HepG2 (cell line): ENCODE data around the gene GBE1. TPM values are rescaled to one million over a fixed set of nuclear protein-coding genes. Genes with fewer than 3 reads are reported as not detected.

Source experiments
- ATAC-seq: fragments of 200-7000 bp; cut with Tn5 transposase; 3 replicates; pipeline ENCODE4 v1.9.1; 2020; ENCODE audit warnings: mild to moderate bottlenecking, moderate library complexity
- BruUV-seq: library from RNA; stranded (reverse); fragments of 400-500 nt; replicated peaks from 2 replicates; lab custom pipeline; 2021; lab: Mats Ljungman, UMichigan
- CTCF ChIA-PET: fragments of 300-600 bp; formaldehyde crosslinking; extraction: SDS; loops from one replicate; lab custom pipeline; 2021; ENCODE audit warnings: low total read pairs, inconsistent platforms, low intra/inter-chr PET ratio; lab: Yijun Ruan, JAX
- POLR2A ChIA-PET: fragments of 350-600 bp; sonication (Branson Sonifier 250); formaldehyde crosslinking; loops from one replicate; lab custom pipeline; 2020; ENCODE audit warnings: antibody characterized with exemption, inconsistent platforms; lab: Yijun Ruan, JAX
- DNase-seq: peaks from one replicate; pipeline ENCODE4 v3.0.0-alpha.2; 2015; ENCODE audit warnings: low spot score
- FAIRE-seq: peaks from 3 replicates; lab custom pipeline; 2011; peaks lifted over from hg19 to GRCh38; lab: Jason Lieb, UNC
- H2AFZ ChIP-seq: one replicate; pipeline ENCODE4 v1.6.1; 2011; ENCODE audit warnings: low read length, inconsistent platforms
- H3K27ac ChIP-seq: fragments of 300-600 bp; 3 replicates; pipeline ENCODE4 v1.8.0; 2011; ENCODE audit warnings: mixed run types, mild to moderate bottlenecking, mixed read lengths, low read length, inconsistent platforms; ENCODE audit not compliant: insufficient read depth; ENCODE audit errors: extremely low read length
- H3K27me3 ChIP-seq, 2 experiments: fragments of 200-600 bp in 1 of 2; 2 replicates in 1 of 2; 3 replicates in 1 of 2; pipeline versions ENCODE4 v1.6.0 to v1.8.0; 2011; ENCODE audit warnings: low read length in 2 of 2, mild to moderate bottlenecking in 2 of 2, moderate library complexity in 2 of 2, inconsistent platforms in 1 of 2; ENCODE audit not compliant: insufficient read depth in 2 of 2, control insufficient read depth in 1 of 2
- H3K36me3 ChIP-seq, 2 experiments: fragments of 200-600 bp in 1 of 2; replicated peaks in 1 of 2; 2 replicates in 1 of 2; 3 replicates in 1 of 2; pipeline versions ENCODE4 v1.5.1 to v1.8.0; 2011; ENCODE audit warnings: low read length in 2 of 2, inconsistent platforms in 1 of 2; ENCODE audit not compliant: insufficient read depth in 2 of 2, control insufficient read depth in 1 of 2
- H3K4me1 ChIP-seq: 2 replicates; pipeline ENCODE4 v1.5.1; 2012; ENCODE audit warnings: low read length, inconsistent platforms; ENCODE audit not compliant: insufficient read depth
- H3K4me2 ChIP-seq: 2 replicates; pipeline ENCODE4 v1.6.0; 2011; ENCODE audit warnings: low read depth, low read length, inconsistent platforms
- H3K4me3 ChIP-seq, 3 experiments: fragments of 200-600 bp in 1 of 3; sonication (generic), shearing (Covaris generic) in 1 of 3; replicated peaks in 1 of 3; 2 replicates each; pipeline ENCODE4 v1.5.1; 2011 to 2016; ENCODE audit warnings: low read length in 3 of 3, inconsistent platforms in 2 of 3, low read depth in 2 of 3, mild to moderate bottlenecking in 2 of 3, control low read depth in 1 of 3, mixed read lengths in 1 of 3; ENCODE audit not compliant: insufficient read depth in 1 of 3
- H3K79me2 ChIP-seq: one replicate; pipeline ENCODE4 v1.6.1; 2011; ENCODE audit warnings: low read length, inconsistent platforms; ENCODE audit not compliant: insufficient read depth
- H3K9ac ChIP-seq: 2 replicates; pipeline ENCODE4 v1.6.0; 2011; ENCODE audit warnings: mild to moderate bottlenecking, low read depth, low read length, inconsistent platforms; ENCODE audit not compliant: insufficient read depth
- H3K9me3 ChIP-seq: 2 replicates; pipeline ENCODE4 v1.5.1; 2012; ENCODE audit warnings: mild to moderate bottlenecking, low read length
- H4K20me1 ChIP-seq: 2 replicates; pipeline ENCODE4 v1.6.0; 2011; ENCODE audit warnings: inconsistent platforms, mild to moderate bottlenecking, low read length, moderate library complexity; ENCODE audit not compliant: insufficient read depth
- ATF2 ChIP-seq: sonication (generic); formaldehyde crosslinking; IDR thresholded peaks from 2 replicates; pipeline ENCODE4 v1.4.0; 2020; ENCODE audit warnings: missing genetic modification reagents
- ETV5 ChIP-seq: IDR thresholded peaks from 2 replicates; pipeline ENCODE4 v1.6.1; 2018; ENCODE audit warnings: missing biosample characterization, missing genetic modification reagents, inconsistent platforms, borderline replicate concordance
- HNRNPUL1 ChIP-seq: fragments of 200-400 bp; formaldehyde crosslinking; IDR thresholded peaks from 2 replicates; pipeline ENCODE4 v1.6.1; 2017; ENCODE audit warnings: low read depth, mild to moderate bottlenecking, low read length, moderate library complexity
- KDM6A ChIP-seq: IDR thresholded peaks from 2 replicates; pipeline ENCODE4 v1.6.1; 2016; ENCODE audit warnings: low read depth
- KLF11 ChIP-seq: IDR thresholded peaks from 2 replicates; pipeline ENCODE4 v1.6.1; 2016; ENCODE audit warnings: missing compliant biosample characterization
- MLLT10 ChIP-seq: sonication (generic); formaldehyde crosslinking; IDR thresholded peaks from 2 replicates; pipeline ENCODE4 v1.4.0; 2020; ENCODE audit warnings: missing genetic modification reagents
- NCOR1 ChIP-seq: fragments of 200-600 bp; sonication (generic); IDR thresholded peaks from 2 replicates; pipeline ENCODE4 v1.7.0; 2017; ENCODE audit warnings: antibody characterized with exemption, low read length, borderline replicate concordance
- NFE2L2 ChIP-seq: fragments of 150-350 bp; IDR thresholded peaks from 2 replicates; pipeline ENCODE4 v1.6.1; 2014; ENCODE audit warnings: low read length
- SAFB2 ChIP-seq: sonication (generic); formaldehyde crosslinking; IDR thresholded peaks from 2 replicates; pipeline ENCODE4 v1.5.1; 2020; ENCODE audit warnings: missing genetic modification reagents, low read depth, mild to moderate bottlenecking, borderline replicate concordance
- SMARCC2 ChIP-seq: fragments of 450-650 bp; IDR thresholded peaks from 2 replicates; pipeline ENCODE4 v1.6.1; 2017; ENCODE audit warnings: antibody characterized with exemption, mild to moderate bottlenecking
- SOX5 ChIP-seq: IDR thresholded peaks from 2 replicates; pipeline ENCODE4 v1.6.1; 2016; ENCODE audit warnings: borderline replicate concordance
- ZMAT3 ChIP-seq: sonication (generic); formaldehyde crosslinking; conservative IDR thresholded peaks from 2 replicates; pipeline ENCODE4 v1.7.0; 2021; ENCODE audit warnings: missing genetic modification reagents
- ZNF33B ChIP-seq: sonication (generic); formaldehyde crosslinking; IDR thresholded peaks from 2 replicates; pipeline ENCODE4 v1.5.1; 2020; ENCODE audit warnings: mild to moderate bottlenecking, missing genetic modification reagents
- ZNF503 ChIP-seq: sonication (generic); formaldehyde crosslinking; IDR thresholded peaks from 2 replicates; pipeline ENCODE4 v1.4.0; 2020; ENCODE audit warnings: missing genetic modification reagents
- ZNF709 ChIP-seq: sonication (generic); formaldehyde crosslinking; IDR thresholded peaks from 2 replicates; pipeline ENCODE4 v1.5.0; 2020; ENCODE audit warnings: mild to moderate bottlenecking, missing genetic modification reagents
- ZNF761 ChIP-seq: sonication (generic); formaldehyde crosslinking; conservative IDR thresholded peaks from 2 replicates; pipeline ENCODE4 v1.4.0; 2020; ENCODE audit warnings: mild to moderate bottlenecking, missing genetic modification reagents
- WGBS: methylation state at CpG from one replicate; pipeline ENCODE4 v1.1.6; 2017; ENCODE audit warnings: low lambda C conversion rate; 5-methylcytosine and 5-hydroxymethylcytosine counted together
- in situ Hi-C: cut with HindIII; loops from 2 replicates; pipeline ENCODE4 v1.10.0; 2017; ENCODE audit warnings: low pct_unique_long_range_greater_than_20kb; ENCODE audit not compliant: extremely low pct_ligation_motif_present
- intact Hi-C: fragments of 100-400 bp; cut with micrococcal nuclease; formaldehyde crosslinking; loops from one replicate; pipeline ENCODE4 v1.10.0; 2022; ENCODE audit not compliant: unreplicated experiment
- polyA plus RNA-seq, 8 experiments: library from polyadenylated mRNA; depleted of rRNA in 3 of 8; stranded (reverse) in 7 of 8; unstranded in 1 of 8; fragments of >200 nt; fragmentation: Illumina TruSeq in 4 of 8; extraction: Trizol in 4 of 8; gene quantifications; 2 replicates each; pipeline versions ENCODE4 v1.2.1 to v1.2.3, GENCODE V29; 2011 to 2016; ENCODE audit warnings: low read depth in 4 of 8, missing spikeins in 1 of 8, mixed read lengths in 1 of 8; ENCODE audit not compliant: insufficient read depth in 1 of 8
- total RNA-seq, 5 experiments: library from RNA; depleted of rRNA; stranded (reverse); fragments of >200 nt; fragmentation: Illumina TruSeq; extraction: Trizol; gene quantifications; 2 replicates each; pipeline ENCODE4 v1.2.3, GENCODE V29; 2016; ENCODE audit warnings: low read depth in 1 of 5
- TF ChIP-seq, protein P1 (sequence below): sonication (generic); formaldehyde crosslinking; IDR thresholded peaks from 2 replicates; pipeline ENCODE4 v1.8.0; 2022; ENCODE audit warnings: mild to moderate bottlenecking, missing genetic modification reagents; ENCODE audit not compliant: insufficient replicate concordance
- TF ChIP-seq, protein P2 (sequence below): sonication (generic); formaldehyde crosslinking; conservative IDR thresholded peaks from 2 replicates; pipeline ENCODE4 v1.4.0; 2020; ENCODE audit warnings: missing genetic modification reagents

The GBE1 gene
- total and polyA plus RNA-seq, 2 of the 13 experiments (the other 11 are each of a cell fraction or from before 2014, with no cell fraction given), result 22.9 to 36.1 TPM

GRCh38 chr3:81451140-81451539 is 310.3 kb downstream of the GBE1 start (continued):
- TF ChIP-seq, protein P1, sequence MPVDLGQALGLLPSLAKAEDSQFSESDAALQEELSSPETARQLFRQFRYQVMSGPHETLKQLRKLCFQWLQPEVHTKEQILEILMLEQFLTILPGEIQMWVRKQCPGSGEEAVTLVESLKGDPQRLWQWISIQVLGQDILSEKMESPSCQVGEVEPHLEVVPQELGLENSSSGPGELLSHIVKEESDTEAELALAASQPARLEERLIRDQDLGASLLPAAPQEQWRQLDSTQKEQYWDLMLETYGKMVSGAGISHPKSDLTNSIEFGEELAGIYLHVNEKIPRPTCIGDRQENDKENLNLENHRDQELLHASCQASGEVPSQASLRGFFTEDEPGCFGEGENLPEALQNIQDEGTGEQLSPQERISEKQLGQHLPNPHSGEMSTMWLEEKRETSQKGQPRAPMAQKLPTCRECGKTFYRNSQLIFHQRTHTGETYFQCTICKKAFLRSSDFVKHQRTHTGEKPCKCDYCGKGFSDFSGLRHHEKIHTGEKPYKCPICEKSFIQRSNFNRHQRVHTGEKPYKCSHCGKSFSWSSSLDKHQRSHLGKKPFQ (CRISPR knock-in tag), result no peak
- no peak for TF ChIP-seq MLLT10 (CRISPR knock-in tag)
- TF ChIP-seq ATF2 (CRISPR knock-in tag), result no peak
- TF ChIP-seq HNRNPUL1, result no peak
- TF ChIP-seq ETV5 (CRISPR knock-in tag), result no peak

- in situ Hi-C loops (no loop called here), intact Hi-C loops (no loop called here)
- Histone ChIP-seq H3K9me3 (no peaks in the 10 kb centered on the region), H3K27ac (no peak overlapping the region), H3K36me3 (no peaks in the 10 kb centered on the region), H3K27me3 (no peaks in the 10 kb centered on the region; a peak in 1 of 5 replicates), H3K4me3 (no peak overlapping the region), H4K20me1 (no peaks in the 10 kb centered on the region), H3K79me2 (no peaks in the 10 kb centered on the region), H2AFZ (no peak overlapping the region), H3K4me2 (no peak overlapping the region), H3K9ac (no peak overlapping the region), H3K4me1 (no peaks in the 10 kb centered on the region)
- no TSS peak for BruUV-seq
- POLR2A ChIA-PET, result no interaction called here
- FAIRE-seq (no peak), DNase-seq (no peak), ATAC-seq (no peak)
- 3% methylated on average over 1 of the region's 1 CpG for WGBS
- CTCF ChIA-PET, result no interaction called here
- TF ChIP-seq ZNF709 (CRISPR knock-in tag), result no peak
- TF ChIP-seq NFE2L2, result no peak
- no peak for TF ChIP-seq ZNF33B (CRISPR knock-in tag)
- TF ChIP-seq ZNF761 (CRISPR knock-in tag), result no peak
- no peak for TF ChIP-seq ZNF503
- no peak for TF ChIP-seq SMARCC2
- no peak for TF ChIP-seq ZMAT3 (CRISPR knock-in tag)
- TF ChIP-seq, protein P2, sequence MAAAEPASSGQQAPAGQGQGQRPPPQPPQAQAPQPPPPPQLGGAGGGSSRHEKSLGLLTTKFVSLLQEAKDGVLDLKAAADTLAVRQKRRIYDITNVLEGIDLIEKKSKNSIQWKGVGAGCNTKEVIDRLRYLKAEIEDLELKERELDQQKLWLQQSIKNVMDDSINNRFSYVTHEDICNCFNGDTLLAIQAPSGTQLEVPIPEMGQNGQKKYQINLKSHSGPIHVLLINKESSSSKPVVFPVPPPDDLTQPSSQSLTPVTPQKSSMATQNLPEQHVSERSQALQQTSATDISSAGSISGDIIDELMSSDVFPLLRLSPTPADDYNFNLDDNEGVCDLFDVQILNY (CRISPR knock-in tag), result no peak
- no peak for TF ChIP-seq NCOR1
- TF ChIP-seq SAFB2 (CRISPR knock-in tag), result no peak
- TF ChIP-seq KDM6A (CRISPR knock-in tag), result no peak
- TF ChIP-seq KLF11 (CRISPR knock-in tag), result no peak
- no peak for TF ChIP-seq SOX5 (CRISPR knock-in tag)
Measured at GRCh38 chr3:81446806-81447205, 314.6 kb downstream of the GBE1 start.
